Measurements from ENCODE around the gene TRAK1.

TRAK1 gene

GRCh38 chr3:42070089-42070488, 21.1 kb upstream of the TRAK1 start:
- Mint-ChIP-seq H3K27ac (no peak overlapping the region), H3K27me3 (ENCODE audit: low read depth, poor library complexity) (no peaks in the 10 kb centered on the region), H3K4me1 (peaks cover 76% of the 10 kb centered on the region), H3K9me3 (peaks cover 6% of the 10 kb centered on the region), H3K36me3 (ENCODE audit: low read depth) (no peaks in the 10 kb centered on the region), H3K4me3 (no peak overlapping the region)
- DNase-seq: no peak
- TF ChIP-seq CTCF (IDR thresholded peaks at IDR 0.05): no peak

- Mint-ChIP-seq H3K27me3 (ENCODE audit: low read depth, poor library complexity) (no peaks in the 10 kb centered on the region), H3K9me3 (peaks cover 10% of the 10 kb centered on the region), H3K4me3 (no peak overlapping the region), H3K27ac (peak overlapping the region; percentile 95), H3K4me1 (peaks cover 76% of the 10 kb centered on the region), H3K36me3 (ENCODE audit: low read depth) (no peaks in the 10 kb centered on the region)
- TF ChIP-seq CTCF (IDR thresholded peaks at IDR 0.05): no peak
- DNase-seq: no peak
Measured at GRCh38 chr3:42070524-42070923, 20.6 kb upstream of the TRAK1 start.

GRCh38 chr3:42071904-42072812, 19.0 kb upstream of the TRAK1 start:
- no peak for TF ChIP-seq CTCF (IDR thresholded peaks at IDR 0.05)
- peak overlapping the region; percentile 95 for H3K27ac Mint-ChIP-seq
- H3K9me3 Mint-ChIP-seq: peaks cover 24% of the 10 kb centered on the region
- peaks cover 10% of the 10 kb centered on the region for H3K36me3 Mint-ChIP-seq (ENCODE audit: low read depth)
- H3K4me3 Mint-ChIP-seq: peak overlapping the region; percentile 45
- H3K4me1 Mint-ChIP-seq: peaks cover 64% of the 10 kb centered on the region
- DNase-seq: no peak
- H3K27me3 Mint-ChIP-seq (ENCODE audit: low read depth, poor library complexity): no peaks in the 10 kb centered on the region

- TF ChIP-seq CTCF (IDR thresholded peaks at IDR 0.05): no peak
- Mint-ChIP-seq H3K4me3 (peak overlapping the region; percentile 45), H3K27ac (peak overlapping the region; percentile 95), H3K4me1 (peaks cover 57% of the 10 kb centered on the region), H3K9me3 (peaks cover 31% of the 10 kb centered on the region), H3K27me3 (ENCODE audit: low read depth, poor library complexity) (no peaks in the 10 kb centered on the region), H3K36me3 (ENCODE audit: low read depth) (peaks cover 17% of the 10 kb centered on the region)
- DNase-seq: no peak
Measured at GRCh38 chr3:42072831-42073301, 18.3 kb upstream of the TRAK1 start.

GRCh38 chr3:42077785-42078184, 13.4 kb upstream of the TRAK1 start:
- Mint-ChIP-seq H3K36me3 (ENCODE audit: low read depth) (peaks cover 31% of the 10 kb centered on the region), H3K9me3 (peaks cover 49% of the 10 kb centered on the region), H3K4me1 (peaks cover 58% of the 10 kb centered on the region), H3K27ac (no peak overlapping the region), H3K27me3 (ENCODE audit: low read depth, poor library complexity) (no peaks in the 10 kb centered on the region), H3K4me3 (no peak overlapping the region)
- TF ChIP-seq CTCF (IDR thresholded peaks at IDR 0.05): no peak
- DNase-seq: no peak
